IPS-20b (cell line): ENCODE data around the gene JMJD7.
A peak's percentile ranks its signal among the peaks of the same experiment; 100 is the strongest.

Source experiments
- H3K27ac ChIP-seq: one replicate; pipeline ENCODE4 v1.5.1; 2013; ENCODE audit warnings: low read length
- H3K27me3 ChIP-seq: 2 replicates; pipeline ENCODE4 v1.6.1; 2013; ENCODE audit warnings: mild to moderate bottlenecking, low read length, inconsistent platforms; ENCODE audit not compliant: insufficient read depth
- H3K36me3 ChIP-seq: 2 replicates; pipeline ENCODE4 v1.6.1; 2013; ENCODE audit warnings: low read depth, mild to moderate bottlenecking, inconsistent platforms, low read length, moderate library complexity; ENCODE audit not compliant: insufficient read depth
- H3K4me1 ChIP-seq: 2 replicates; pipeline ENCODE4 v1.6.1; 2013; ENCODE audit warnings: mild to moderate bottlenecking, control low read depth, inconsistent platforms, low read length, moderate library complexity; ENCODE audit not compliant: insufficient read depth
- H3K4me3 ChIP-seq: 2 replicates; pipeline ENCODE4 v1.5.1; 2013; ENCODE audit warnings: mild to moderate bottlenecking, low read length, inconsistent platforms
- H3K9ac ChIP-seq: 2 replicates; pipeline ENCODE4 v1.6.1; 2013; ENCODE audit warnings: low read depth, mild to moderate bottlenecking, inconsistent platforms, low read length, moderate library complexity
- H3K9me3 ChIP-seq: 2 replicates; pipeline ENCODE4 v1.6.1; 2013; ENCODE audit warnings: mild to moderate bottlenecking, low read depth, low read length, inconsistent platforms; ENCODE audit not compliant: insufficient read depth

JMJD7 gene

DNA sequence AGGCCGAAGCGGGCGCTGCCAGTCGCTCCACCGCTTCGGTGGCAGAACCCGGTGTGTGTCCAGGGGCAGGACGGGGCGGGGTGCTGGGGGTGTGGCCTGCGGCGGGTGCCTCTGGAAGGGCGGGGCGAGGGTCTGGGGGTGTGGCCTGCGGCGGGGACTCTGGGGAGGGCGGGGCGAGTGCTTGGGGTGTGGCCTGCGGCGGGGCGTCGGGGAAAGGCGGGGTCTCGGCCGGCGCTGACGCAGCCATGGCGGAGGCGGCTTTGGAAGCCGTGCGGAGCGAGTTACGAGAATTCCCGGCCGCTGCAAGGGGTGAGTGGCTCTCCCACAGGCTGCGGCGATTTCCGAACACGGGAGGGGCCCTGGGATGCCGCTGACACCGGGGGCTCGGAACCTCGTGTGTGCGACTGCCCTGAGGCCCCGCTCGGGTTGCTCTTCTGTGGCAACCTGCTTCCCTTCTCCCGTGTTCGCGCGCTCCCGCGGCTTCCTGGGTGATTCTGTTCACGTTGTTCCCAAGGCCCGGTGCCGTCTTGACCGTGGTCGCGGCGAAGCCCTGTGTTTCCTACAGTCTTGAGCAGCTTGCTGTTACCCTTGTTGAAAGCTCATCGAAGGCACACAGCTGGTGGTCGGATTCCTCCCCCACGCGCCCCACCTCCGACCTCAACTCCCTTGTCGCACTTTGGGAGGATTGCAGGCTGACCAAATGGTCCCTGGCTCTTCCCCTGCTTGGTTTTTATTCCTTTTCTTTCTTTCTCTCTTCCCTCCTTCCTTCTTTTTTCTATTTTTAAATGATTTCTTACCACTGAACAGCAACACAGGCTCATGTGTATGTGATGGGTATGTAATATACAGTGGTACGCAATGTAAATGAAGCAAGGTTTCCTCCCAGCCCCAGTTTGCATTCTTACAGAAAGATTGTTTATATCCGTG is at the start of gene JMJD7:
Gene JMJD7 (plus strand): TSS at position 213 of the 927 bp plus-strand sequence. CDS start 33 bp downstream, at position 246.
- no peak within 1 kb of the TSS for H3K27ac ChIP-seq
- peaks cover 6% of the 10 kb centered on the region; the same call in 1 of the 2 replicates for H3K27me3 ChIP-seq
- peak within 1 kb of the TSS; percentile 92 for H3K4me3 ChIP-seq
- H3K36me3 ChIP-seq = peaks cover 21% of the 10 kb centered on the region
- no peaks in the 10 kb centered on the region for H3K9me3 ChIP-seq
- H3K4me1 ChIP-seq = 0 out of 2 replicates have a peak, but pooled peaks cover 6% of the 10 kb centered on the region
- peak within 1 kb of the TSS; percentile 88 for H3K9ac ChIP-seq

DNA sequence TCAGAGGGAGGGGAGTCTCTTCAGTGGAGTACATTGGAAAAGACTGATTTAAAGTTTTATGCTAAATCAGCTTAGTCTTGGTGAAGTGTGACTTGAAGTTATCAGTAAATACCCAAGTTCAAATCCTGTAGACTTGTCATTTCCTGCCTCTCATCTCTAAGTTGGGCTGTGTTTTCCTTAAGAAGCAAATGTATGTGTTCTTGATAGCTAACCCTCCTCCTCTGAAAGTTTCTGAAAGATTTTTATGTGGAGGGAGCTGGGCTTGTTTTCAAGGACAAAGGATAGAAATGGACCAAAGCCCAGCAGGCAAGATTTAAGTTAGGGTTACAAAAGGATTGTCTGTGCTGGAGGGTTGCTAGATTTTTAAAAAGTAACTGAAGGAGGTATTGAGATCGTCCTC is 49.4 kb upstream of the JMJD7 start:
- Histone ChIP-seq H3K4me1 (peaks cover 42% of the 10 kb centered on the region), H3K36me3 (no peaks in the 10 kb centered on the region), H3K27me3 (no peaks in the 10 kb centered on the region), H3K9ac (no peak overlapping the region), H3K27ac (no peak overlapping the region), H3K4me3 (no peak overlapping the region), H3K9me3 (no peaks in the 10 kb centered on the region)

DNA sequence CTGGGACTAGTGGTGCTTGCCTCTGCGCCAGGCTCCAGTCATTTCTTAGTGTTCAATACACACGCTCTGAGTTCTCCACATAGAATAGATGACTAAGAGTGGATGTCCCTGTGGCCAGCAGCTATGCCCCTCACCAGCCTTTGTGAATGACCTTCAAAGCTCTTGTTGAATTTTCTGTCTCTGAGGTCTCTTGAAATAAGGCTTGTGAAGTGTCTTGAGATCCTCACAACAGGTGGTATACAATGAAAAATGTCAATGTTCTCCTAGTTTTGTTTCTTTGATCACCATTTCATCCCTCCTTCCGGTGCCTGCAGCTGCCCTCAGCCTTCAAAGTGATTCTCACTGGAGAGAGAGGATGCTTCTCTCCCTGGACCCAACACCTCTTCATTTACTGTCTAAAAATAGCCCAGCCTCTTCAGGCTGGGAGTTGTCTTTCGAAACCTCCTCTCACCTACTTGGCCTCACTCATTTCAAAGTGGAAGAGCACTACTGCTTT is 48.2 kb upstream of the JMJD7 start:
- Histone ChIP-seq H3K4me1 (peaks cover 41% of the 10 kb centered on the region), H3K27me3 (no peaks in the 10 kb centered on the region)

DNA sequence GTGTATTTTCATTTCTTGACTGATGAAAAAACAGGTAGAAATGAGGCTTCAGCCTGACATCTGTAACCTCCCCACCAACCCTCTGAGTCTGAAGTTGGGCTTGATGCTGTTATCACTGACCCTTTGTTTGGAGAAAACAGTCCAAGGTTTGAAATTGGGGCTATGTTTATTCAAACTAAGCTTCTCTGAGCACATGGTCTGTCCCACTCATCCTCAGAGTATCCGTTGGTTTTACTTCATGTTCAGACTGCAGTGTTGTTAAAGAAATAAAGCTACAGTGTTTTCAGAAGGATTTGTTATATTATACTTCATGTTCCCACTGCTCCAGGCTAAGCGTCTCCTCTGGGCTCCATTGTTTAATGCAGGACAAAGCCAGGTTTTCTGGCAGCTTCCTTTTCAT is 47.6 kb upstream of the JMJD7 start:
- Histone ChIP-seq H3K9ac (peak overlapping the region; percentile 4; the same call in 1 of the 2 replicates), H3K9me3 (no peaks in the 10 kb centered on the region), H3K4me3 (no peak overlapping the region), H3K27ac (no peak overlapping the region), H3K36me3 (no peaks in the 10 kb centered on the region), H3K4me1 (peaks cover 37% of the 10 kb centered on the region), H3K27me3 (no peaks in the 10 kb centered on the region)

More for the DNA sequence above, 48.2 kb upstream of the JMJD7 start:
- no peaks in the 10 kb centered on the region for H3K36me3 ChIP-seq
- no peak overlapping the region; the same call in 1 of the 2 replicates for H3K9ac ChIP-seq
- H3K27ac ChIP-seq = no peak overlapping the region
- no peak overlapping the region for H3K4me3 ChIP-seq
- no peaks in the 10 kb centered on the region for H3K9me3 ChIP-seq

DNA sequence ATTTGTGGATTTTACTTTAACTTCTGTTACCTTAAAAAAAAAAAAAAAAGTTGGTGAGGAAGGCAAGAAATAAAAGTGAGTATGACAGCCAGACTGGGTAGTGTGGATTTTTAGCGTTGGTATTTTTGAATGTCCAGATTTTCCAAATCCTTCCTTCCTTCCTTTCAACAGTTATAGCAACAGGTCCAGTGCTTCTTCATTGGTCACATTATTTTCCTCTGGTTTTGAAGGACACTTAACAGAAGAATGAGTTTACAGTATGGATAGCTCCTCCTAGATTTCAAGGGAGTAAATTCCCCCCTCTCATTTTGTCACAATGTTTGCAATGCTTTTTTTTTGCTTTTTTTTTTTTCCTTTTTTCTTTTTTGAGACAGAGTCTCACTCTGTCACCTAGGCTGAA is 47.2 kb upstream of the JMJD7 start:
- H3K27ac ChIP-seq = no peak overlapping the region
- peaks cover 32% of the 10 kb centered on the region; the same call in 1 of the 2 replicates for H3K4me1 ChIP-seq
- H3K36me3 ChIP-seq = no peaks in the 10 kb centered on the region
- no peaks in the 10 kb centered on the region for H3K9me3 ChIP-seq
- no peaks in the 10 kb centered on the region for H3K27me3 ChIP-seq
- 0 out of 2 replicates have a peak overlapping the region, but pooled peaks have one; percentile 4 for H3K9ac ChIP-seq
- H3K4me3 ChIP-seq = no peak overlapping the region

DNA sequence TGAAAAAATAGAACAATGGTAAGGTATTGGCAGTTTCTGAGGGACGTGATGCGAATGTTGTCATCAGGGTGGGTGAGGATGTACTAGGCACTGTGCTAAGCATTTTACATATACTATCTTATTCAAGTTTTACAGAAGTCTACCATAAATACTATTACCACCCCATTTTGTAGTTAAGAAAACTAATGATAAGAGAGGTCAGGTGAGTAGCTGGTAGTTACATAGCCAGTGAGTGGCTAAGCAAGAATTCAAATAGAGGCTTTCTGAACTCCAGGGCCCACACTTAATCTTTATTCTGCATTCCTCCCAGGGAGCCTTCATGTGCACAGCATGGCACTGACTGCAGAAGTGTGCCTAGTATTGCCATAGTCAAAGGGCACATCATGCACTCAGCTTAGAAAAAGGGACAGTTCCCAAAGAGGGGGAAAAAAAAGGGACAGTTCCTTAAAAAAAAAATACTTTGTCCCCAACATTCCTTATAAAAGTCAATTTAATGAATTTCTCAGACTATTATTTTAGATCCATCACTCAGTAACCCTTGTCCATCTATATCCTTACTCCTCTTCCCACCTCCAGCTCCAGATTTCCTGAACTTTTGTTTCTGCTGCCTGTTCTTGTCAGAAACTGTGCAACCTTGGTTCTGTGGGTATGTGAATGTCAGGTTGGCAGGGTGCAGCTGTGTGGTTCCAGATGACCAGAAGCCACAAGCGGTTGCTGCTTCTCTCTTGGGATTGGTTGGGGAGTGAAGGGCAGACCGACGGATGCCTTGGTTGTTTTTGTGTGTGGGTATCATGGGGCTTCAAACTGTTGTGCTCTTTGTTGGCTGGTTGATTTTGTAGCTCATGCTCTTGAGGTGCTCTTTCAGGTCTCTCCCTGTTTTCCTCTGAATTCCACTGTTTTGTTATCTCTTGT is 45.3 kb upstream of the JMJD7 start:
- H3K9me3 ChIP-seq = no peaks in the 10 kb centered on the region
- H3K27ac ChIP-seq = no peak overlapping the region
- no peak overlapping the region for H3K4me3 ChIP-seq
- H3K36me3 ChIP-seq = no peaks in the 10 kb centered on the region
- H3K27me3 ChIP-seq = no peaks in the 10 kb centered on the region
- peaks cover 25% of the 10 kb centered on the region; the same call in 1 of the 2 replicates for H3K4me1 ChIP-seq
- H3K9ac ChIP-seq = no peak overlapping the region

DNA sequence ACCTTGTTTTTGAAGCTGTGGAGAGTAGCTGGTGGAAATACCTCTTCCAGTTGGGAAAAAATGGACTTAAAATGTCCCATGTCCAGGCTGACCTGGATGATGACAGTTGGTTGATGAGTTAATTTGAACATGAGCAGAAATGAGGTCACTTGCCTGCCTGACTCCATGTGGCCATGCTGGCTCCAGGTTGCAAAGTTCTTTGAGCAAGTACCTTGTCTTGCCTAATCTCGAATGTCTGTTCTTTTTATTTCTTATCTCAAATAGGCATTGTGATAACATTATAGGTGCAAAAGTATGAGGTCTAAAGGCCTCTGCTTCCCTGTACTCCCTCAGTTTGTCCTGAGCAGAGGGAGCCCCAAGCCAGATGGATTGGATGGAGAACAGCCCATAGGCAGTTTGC is 44.6 kb upstream of the JMJD7 start:
- Histone ChIP-seq H3K9me3 (no peaks in the 10 kb centered on the region), H3K27ac (no peak overlapping the region), H3K36me3 (no peaks in the 10 kb centered on the region), H3K4me3 (no peak overlapping the region), H3K9ac (no peak overlapping the region), H3K4me1 (peaks cover 25% of the 10 kb centered on the region; the same call in 1 of the 2 replicates), H3K27me3 (no peaks in the 10 kb centered on the region)

DNA sequence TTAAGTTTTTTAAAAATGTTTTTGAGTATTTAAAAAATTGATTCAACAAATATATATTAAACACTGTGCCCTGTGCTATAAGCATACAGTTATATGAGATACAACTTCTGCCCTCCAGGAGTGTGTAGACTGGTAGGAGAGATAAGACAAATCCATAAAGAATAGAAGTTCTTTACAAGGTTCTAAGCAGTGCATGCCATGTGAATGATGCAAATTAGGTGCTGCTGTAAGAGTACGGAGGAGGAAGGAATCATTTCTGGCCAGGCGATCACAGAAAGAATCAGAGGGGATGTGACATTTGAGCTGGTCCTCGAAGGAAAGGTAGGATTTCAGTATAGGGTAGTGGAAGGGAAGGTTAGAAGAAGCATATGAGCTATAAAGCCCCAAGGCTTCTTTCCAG is 39.6 kb upstream of the JMJD7 start:
- Histone ChIP-seq H3K36me3 (no peaks in the 10 kb centered on the region), H3K4me3 (no peak overlapping the region), H3K27ac (no peak overlapping the region), H3K9ac (no peak overlapping the region), H3K27me3 (no peaks in the 10 kb centered on the region), H3K9me3 (no peaks in the 10 kb centered on the region), H3K4me1 (peaks cover 32% of the 10 kb centered on the region)

DNA sequence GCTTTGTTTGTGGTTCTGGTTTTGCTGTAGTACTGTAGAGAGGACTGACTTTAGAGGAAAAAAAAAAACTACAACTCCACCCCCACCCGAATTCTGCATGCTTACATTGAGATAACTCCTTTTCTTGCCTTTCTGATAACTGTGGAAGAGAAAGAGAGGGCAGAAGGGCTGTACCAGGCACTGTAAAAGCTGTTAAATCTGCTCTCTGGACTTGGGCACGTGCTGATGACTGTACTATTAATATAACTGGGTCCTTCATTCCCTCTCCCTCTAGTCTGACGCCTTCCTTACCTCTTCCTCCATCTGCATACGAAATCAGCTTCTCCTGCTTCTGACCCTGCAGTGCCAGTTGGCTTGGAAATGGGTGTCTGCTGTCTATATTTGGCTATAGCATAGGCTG is 38.7 kb upstream of the JMJD7 start:
- no peaks in the 10 kb centered on the region for H3K9me3 ChIP-seq
- H3K4me3 ChIP-seq = no peak overlapping the region
- no peaks in the 10 kb centered on the region for H3K27me3 ChIP-seq
- H3K36me3 ChIP-seq = no peaks in the 10 kb centered on the region
- no peak overlapping the region for H3K9ac ChIP-seq
- no peak overlapping the region for H3K27ac ChIP-seq
- H3K4me1 ChIP-seq = peaks cover 30% of the 10 kb centered on the region

DNA sequence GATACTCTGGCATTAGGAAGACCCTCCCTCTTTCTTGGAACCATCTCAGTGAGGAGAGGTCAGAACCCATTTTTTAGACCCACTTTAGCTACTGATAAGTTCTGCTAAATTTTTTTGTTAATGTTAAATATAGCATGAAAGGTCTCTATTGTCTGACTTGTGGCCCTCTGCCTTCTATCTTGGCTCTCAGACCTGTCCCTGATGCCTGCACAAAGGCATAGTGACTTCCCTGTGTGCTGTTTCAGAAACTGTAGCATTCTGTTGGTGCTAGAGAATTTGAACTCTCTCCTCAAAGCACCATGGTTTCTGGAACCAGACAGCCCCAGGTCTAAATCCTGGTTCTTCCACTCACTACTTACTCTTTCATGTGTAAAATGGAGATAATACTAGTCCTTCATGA is 38.2 kb upstream of the JMJD7 start:
- Histone ChIP-seq H3K9me3 (no peaks in the 10 kb centered on the region), H3K27ac (no peak overlapping the region), H3K27me3 (no peaks in the 10 kb centered on the region), H3K36me3 (no peaks in the 10 kb centered on the region), H3K9ac (no peak overlapping the region), H3K4me1 (peaks cover 30% of the 10 kb centered on the region), H3K4me3 (no peak overlapping the region)

DNA sequence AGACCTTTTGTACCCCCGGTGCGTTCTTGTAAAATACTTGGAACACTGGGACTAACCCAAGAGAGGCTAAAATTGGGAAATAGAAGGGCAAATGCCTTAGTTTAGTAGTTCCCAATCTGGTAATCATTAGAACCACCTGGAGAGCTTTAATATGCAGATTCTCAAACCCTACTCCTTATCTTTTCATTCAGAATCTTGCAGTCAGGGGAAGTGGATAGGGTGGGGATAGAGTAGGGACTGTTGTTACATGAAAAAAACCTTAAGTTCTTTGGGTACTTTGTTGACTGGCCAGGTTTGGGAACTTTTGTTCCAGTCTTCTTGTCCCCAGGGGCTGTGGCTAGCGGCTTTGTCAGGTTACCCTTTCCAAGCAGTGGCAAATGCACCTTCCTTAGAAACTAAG is 37.7 kb upstream of the JMJD7 start:
- Histone ChIP-seq H3K27ac (no peak overlapping the region), H3K27me3 (no peaks in the 10 kb centered on the region), H3K36me3 (no peaks in the 10 kb centered on the region), H3K9ac (peak overlapping the region; percentile 38; the same call in 1 of the 2 replicates), H3K9me3 (no peaks in the 10 kb centered on the region), H3K4me1 (peaks cover 30% of the 10 kb centered on the region), H3K4me3 (no peak overlapping the region)
